Stimulated activated CD8-positive, alpha-beta memory T cell treated with anti-CD3 and anti-CD28 coated beads, Interleukin-15, amount 100 ng/mL, for 24 hours (primary cell): Measurements from ENCODE around the gene DCAF8L2.
"Not testable (repeated sequence)": the region's sequence is repeated elsewhere in the genome, so short reads cannot be mapped to it uniquely, and the experiment has no call there.

Experiments
- DNase-seq: peaks from one replicate; pipeline ENCODE4 v3.0.0-alpha.2; 2020; ENCODE audit warnings: low read depth

DCAF8L2 gene

DNA sequence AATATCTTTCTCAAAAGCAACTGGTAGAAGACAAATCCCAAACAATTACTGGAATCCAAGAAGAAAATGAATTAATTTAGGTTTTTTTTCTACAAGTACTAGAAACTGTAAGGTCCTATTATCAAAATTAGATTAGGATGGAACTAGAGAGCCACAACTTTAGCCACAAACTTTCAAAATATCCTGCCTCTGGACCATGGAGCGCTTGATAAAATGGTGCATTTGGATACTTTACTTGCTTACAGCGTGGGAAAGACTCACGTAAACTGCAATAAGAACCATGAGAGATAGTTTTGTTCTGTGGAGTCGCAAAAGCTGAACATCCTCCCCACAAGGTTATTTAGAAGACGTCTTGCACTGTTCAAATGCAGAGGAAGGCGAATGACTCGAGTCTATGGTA lies at the start of gene DCAF8L2:
DCAF8L2 (plus strand) TSS at position 301 of the 400 bp plus-strand sequence. CDS start 156,552 bp downstream, outside the sequence.
- no peak for DNase-seq

DNA sequence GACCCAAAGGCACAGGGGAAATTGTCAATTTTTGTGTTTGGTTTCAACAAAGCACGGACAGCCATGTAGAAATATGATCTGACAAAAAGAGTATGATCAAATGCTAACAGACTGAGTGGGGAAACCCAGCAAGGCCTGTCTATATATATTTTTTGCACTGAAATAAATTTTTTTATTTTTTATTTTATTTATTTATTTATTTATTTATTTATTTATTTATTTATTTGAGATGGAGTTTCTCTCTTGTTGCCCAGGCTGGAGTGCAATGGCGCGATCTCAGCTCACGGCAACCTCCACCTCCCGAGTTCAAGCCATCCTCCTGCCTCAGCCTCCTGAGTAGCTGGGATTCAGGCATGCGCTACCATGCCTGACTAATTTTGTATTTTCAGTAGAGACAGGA lies 49.0 kb upstream of the DCAF8L2 start:
- DNase-seq, result not testable (repeated sequence)

DNA sequence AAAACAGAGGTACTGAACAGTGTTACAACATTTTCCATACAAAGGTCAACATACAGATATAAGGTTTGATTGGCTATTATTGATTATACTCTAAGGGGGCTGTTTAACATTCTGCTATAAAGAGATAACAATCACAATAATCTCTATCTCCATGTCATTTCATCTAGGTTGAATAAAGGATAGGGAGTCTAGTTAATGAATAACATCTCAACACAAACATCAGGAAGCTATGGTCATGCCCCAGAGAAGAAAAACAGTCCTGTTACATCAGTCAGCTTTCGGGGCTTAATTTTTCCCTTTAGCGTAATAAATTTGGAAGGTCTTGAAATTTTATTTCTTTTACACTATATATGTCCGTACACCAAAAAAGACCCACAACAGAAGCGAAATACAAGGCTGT lies 41.5 kb upstream of the DCAF8L2 start:
- no peak for DNase-seq

DNA sequence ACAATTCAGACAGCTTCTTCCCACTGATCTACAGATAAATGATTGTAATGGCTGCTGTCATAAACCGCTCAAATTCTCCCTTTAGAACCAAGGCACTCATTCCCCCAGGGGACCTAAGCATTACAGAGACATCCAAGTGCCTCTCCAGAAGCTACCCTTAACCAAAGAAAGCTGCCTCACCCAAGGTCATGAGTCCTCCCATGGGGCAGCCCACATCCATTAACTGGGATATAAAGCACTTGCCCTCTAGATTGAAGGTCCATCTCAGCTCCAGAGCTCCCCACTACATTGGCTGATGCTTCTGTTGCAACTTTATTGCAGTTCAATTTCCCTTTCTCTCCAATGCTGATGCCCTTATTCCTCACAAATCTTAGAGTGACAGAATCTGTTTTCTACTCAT lies 40.5 kb upstream of the DCAF8L2 start:
- no peak for DNase-seq

DNA sequence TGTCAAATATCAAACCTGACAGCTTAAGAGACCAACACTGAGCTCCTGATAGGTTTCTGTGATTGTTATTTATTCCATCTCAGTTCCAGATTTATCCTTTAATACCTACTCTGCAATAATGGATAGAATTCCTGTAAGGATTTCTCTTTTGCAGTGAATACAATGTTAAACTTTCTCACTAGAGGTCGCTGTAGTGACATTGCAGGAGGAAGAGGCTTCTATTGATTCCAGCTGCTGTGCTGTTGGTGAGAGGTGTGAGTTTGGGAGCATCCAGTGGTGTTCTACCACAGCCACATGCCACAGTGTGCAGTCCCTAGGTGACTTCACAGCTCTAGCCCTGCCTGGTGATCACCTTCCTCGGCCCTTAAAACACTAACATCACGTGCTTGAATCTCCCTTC lies 34.6 kb upstream of the DCAF8L2 start:
- no peak for DNase-seq

DNA sequence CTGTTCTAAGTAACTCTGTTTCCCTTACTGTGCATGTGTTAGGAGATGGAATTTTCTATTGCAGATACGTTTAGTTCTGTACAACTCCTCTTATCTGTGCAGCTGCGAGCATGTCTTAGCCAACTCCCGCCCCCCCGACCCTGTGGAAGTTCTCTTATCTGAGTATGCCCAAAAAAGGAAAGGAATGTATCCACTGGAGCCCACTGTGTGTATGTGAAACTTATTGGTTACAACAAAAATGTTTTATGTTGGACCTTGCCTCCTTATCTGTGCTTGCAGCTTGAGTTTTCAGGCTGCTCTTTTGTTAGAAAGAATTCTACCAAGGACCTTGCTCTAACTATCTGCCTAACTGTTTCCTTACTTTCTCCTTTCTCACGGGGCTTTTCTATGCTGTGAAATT lies 24.2 kb upstream of the DCAF8L2 start:
- no peak for DNase-seq

DNA sequence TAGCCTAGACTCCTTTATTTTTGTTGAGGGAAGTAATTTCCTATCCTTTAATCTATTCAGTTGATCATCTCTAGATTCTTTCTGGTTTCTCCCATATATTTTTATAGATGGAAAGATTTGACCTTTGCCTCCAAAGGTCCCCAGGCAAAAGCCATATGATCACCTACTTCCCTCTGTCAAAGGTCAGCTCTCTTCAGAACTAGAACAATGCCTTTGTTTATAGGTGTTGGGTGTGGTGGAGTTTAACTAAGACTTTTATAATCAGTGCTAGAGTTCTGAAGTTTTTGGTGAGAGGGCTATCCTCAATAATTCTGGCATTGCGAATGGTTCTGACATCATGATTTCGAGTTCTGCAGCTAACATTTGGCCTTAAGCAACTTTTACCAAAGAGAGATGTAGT lies 19.0 kb upstream of the DCAF8L2 start:
- DNase-seq, result no peak

DNA sequence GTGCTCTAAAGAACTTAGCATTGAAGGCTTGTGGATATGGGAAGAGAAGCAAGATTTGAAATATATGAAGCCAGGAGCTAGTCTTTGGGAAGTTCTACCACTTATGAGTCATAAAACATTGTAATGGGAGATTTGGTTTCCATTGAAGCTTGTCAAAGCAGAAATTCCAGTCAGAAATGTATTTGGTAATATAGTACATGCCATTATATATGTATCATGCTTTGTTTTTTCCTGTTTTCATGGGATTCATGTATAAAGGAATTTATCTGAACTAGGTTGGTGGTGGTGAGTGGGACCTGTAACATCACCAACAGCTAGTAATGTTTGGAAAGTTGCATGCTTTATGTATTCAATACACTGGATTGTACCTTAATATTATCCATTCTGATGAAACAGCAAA lies 14.6 kb upstream of the DCAF8L2 start:
- DNase-seq, result no peak

DNA sequence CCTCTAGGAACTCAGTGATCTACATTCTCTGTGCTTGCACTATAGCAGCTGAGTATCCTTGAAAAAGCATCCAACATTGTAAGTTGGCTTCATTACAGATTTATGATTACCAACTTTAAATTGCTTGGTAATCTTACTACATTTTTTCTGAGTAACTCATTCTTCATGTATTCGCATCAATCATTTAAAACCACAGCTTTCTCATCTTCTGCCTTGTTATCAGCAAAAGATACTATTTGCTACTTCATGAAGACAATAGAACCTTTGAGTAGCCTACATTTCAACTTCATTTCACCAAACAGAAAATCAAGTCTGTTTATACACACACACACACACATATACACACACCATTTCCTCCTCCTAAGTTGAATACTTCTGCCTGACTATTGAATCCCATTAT lies 6.2 kb upstream of the DCAF8L2 start:
- DNase-seq, result no peak

DNA sequence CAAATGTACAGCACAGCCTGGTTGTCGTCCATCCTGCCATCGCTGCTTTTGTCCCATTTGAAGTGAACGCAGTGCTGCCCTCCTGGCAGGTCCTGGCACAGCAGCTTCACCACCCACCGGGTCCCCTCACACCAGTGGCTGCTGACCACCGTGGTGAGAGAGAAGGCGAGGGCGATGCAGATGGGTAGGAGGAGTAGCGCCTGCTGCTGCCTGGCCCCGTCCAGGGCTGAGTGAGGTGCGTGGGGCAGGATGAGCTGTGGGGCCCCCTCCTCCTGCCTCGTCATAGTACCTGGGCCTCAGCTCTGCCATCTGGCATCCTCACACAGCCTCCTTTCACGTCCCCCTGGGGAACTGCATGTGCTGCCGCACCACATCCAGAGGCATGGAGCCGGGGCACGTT lies 1.8 kb downstream of the DCAF8L2 start:
- DNase-seq, result no peak

DNA sequence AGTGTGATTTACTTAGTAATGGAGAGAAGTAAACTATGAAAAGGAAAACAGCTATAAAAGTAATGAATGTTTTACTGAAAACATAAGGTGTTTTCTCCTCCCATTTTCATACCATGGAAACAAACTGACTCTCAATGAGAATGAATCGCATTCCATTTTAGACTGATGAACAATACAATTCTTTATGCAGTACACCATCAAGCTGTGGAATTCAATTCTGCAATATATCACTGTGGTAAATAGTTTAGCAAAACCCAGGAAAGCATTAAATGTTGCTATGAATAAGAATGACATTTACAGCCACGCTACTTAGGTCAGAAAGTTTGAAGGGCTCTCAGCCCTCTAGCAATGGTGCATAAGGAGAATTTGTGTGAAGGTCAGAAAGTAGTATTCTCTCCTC lies 7.4 kb downstream of the DCAF8L2 start:
- no peak for DNase-seq

DNA sequence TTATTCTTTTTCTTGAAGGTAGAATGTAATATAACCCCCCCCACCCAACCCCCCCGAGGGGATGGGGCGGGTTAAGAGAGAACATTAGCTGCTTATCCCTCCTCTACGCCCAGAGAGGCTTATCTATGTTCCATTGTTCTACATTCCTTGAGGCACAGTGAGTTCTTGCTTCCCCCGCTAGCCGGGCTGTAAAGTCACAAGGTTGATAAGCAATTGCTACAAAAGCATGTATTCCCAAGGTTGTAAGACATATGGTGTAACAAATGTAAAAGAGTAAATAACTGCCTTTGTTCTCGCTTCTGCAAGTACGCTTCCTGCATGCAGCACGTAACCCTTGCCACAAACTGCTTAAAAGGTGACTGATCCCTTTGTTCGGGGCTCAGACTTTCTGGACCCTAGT lies 8.2 kb downstream of the DCAF8L2 start:
- no peak for DNase-seq

DNA sequence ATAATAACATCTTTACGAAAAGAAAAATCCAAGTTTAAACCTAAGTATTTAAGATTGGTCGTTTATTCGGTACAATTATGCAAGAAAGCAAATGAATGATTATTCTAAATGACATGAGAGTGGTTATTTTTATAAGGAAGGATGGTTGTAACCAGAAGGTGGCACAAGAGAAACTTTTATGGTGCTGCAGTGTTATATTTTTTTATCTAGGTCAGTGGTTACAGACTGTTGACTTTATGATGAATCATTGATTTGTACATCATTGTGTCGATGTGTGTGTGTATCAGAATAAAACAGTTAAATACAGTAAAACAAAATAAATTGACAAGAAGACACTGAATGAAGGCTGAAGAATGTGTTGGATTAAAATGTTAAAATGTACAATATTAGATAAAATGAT lies 9.8 kb downstream of the DCAF8L2 start:
- no peak for DNase-seq

DNA sequence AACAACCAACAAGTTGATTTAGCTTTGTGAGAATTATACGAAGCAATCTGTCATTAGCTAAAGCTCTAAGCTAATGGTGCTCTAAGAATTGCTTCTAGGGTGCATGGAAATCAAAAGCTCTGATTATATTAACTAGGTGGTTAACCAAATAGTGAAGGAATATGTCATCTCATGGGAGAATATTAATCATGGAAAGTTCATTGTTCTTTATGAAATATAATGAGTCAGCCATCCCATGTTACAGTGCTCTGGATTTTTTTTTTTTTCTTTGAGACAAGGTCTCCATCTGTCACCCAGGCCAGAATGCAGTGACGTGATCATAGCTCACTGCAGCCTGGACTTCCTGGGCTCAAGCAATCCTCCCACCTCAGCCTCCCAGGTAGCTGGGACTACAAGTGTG lies 10.5 kb downstream of the DCAF8L2 start:
- no peak for DNase-seq

DNA sequence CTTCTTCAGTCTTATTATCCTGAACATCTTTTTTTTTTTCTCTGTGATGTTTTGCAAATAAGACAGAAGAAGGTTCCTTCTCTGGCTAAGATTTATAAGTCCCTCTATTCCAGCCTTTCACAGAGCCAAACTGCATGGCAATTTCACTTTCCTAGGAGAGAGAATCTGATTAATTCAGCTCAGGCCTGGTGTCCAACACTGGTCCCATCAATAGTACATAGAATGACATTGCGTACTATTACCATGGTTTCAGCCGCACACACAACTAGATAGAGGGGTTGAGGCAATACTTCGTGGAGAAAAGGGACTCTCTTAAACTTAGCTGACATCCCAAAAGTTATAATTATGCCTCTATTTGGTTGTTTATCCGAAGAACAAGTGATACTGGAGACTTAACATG lies 18.5 kb downstream of the DCAF8L2 start:
- DNase-seq, result no peak

DNA sequence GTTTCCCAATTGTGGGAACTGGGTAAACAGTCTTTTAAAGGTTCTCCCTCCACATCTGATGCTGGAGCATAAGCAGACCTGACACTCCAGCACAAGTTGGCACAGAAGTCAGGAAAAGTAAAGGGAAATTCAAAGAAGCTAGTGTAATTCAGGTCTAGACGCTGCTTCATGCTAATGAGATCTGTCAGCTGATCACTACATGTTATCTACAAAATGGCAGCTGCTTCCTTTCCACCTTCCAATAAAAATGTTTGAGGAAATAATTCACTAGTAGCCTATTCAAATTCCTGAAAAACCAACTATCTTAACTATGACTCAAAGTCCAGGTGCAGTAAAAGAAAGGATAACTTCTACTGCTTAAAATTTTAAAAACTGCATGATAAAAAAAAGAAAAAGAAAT lies 29.3 kb downstream of the DCAF8L2 start:
- no peak for DNase-seq

DNA sequence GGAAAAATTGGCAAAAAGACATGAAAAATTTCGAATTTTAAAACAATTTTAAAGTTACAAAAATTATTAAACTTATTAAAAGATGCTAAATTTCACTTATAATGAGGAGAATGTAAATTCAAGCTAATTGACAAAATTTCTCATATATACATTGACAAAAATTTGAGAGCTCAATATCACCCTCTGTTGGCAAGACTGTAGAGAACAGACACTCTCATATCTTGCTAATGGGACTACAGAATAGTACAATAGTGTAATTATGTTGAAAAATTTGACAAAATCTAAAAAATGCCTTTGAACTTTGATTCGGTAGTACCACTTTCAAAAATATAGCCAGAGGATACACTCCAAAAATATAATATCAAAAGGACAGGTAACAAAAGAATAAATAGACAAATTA lies 29.8 kb downstream of the DCAF8L2 start:
- no peak for DNase-seq

DNA sequence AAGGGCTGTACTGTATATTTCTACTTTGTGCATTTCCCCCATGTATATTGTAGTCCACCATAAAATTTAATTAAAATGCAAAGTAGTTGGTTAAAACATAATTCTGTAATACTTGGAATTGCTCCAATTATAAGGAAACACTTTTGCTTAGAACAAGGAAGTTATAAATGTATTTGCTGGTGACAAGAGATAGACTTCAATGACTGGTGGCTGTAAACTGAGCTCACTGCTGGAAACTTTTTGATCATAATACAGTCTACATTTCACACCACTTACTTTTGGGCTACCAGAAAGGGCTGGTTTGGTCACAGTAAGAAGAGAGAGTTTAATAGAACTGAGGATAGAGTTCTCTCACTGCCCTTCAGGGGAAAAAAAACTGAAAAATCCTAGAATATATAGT lies 32.7 kb downstream of the DCAF8L2 start:
- no peak for DNase-seq

DNA sequence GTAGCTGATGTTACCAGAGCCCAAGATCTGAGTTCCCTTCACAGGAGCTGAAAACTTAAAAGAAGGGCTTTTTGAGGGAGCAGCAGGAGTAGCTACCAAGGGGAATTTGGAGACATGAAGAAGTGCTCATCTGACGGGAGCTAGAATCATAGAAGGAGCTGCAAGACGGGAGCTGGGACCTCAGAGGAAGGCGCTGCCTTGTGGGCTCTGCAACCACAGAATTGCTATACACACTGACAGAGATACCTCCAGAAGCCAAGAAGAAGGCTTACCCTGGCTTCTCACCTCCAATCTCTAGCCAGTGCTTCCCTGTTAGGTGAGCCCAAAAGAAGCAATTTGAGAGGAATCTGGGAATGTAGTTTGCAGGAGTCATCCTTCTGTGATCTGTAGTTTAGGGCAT lies 35.9 kb downstream of the DCAF8L2 start:
- DNase-seq, result no peak

DNA sequence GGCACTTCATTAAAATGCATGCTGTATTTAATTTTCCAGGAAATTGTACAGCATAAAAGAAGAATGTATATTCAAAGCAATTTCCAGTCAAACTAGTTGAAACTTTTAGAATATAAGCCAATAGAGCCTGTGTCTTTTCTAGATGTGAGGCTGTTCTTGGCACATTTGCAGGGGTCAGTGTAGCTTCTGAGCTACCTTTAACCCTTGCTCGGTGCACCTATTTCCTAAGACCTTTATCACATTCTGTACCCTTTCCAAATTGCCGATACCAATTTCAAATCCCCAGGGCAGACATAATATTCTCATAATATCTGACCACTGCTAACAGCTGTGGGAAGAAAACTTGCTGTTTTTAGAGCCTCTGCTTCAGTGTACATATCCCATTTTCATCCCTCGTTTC lies 43.2 kb downstream of the DCAF8L2 start:
- no peak for DNase-seq

DNA sequence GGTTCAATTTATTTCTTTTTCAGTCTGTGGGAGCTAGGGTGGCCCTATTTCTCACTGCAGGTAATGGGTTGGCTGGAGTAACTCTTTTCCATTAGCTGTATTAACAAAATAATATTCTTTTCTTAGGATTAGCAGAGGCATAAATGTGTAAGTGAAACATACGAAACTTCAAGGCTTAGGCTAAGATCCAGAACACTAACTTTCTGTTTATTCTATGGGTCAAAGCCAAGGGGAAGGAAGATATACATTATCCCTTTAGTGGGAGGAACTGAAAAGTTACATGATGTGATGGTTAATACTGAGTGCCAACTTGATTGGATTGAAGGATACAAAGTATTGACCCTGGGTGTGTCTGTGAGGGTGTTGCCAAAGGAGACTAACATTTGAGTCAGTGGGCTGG lies 66.4 kb downstream of the DCAF8L2 start:
- DNase-seq, result no peak

DNA sequence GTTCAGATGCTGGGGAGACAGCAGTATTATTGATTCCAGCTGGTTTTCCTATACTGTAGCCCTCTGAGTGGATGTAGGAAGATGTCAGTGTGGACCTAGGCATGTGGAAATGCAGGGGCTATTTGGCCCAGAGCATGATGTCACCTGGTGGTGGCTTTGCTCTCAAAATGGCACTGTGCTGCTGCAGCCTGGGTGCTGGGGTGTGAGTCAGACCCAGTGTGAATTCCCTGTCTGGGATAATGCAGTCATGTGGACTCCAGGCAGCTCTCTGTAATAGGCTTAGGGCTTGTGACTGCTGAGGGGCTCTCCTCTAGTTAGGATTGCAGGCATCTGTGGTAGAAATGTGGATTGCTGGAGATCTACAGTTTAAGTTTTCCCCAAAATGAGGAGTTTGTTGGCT lies 70.7 kb downstream of the DCAF8L2 start:
- no peak for DNase-seq

DNA sequence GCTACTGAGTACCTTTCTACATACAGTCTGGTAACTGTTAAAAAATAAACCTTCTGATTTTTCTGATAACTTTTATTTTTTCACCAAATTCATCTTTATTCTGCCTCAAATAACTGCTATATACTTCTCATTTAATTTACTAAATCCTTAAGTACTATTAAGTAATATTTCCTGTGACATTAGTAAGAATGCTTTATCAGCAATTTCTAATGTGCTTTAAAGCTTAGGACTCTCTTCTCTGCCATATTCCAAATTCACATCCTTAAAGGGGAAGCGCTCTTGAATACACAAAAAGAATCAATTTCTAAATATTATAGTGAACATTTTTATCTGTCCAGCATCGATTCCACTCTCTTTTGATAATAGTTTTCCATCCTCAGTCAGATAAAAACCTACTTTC lies 81.1 kb downstream of the DCAF8L2 start:
- DNase-seq, result no peak

DNA sequence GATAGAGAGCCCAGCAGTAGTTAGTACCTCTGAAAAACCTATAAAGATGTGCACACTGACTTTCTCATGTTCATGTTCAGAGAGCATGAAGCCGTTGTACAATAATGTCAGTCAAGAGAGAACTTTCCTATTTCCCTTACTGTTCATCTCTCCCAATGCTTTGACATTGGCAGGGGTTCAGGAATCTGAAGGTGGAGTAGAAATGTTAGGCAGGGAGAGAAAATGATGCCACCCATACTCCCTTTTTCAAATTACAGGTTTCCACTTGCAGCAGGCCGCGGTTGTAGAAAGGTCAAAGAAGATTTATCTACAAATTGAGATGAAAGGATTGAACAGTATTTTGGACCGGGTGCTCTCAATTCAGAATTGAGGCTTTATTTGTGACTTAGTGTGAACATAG lies 84.3 kb downstream of the DCAF8L2 start:
- DNase-seq, result no peak

DNA sequence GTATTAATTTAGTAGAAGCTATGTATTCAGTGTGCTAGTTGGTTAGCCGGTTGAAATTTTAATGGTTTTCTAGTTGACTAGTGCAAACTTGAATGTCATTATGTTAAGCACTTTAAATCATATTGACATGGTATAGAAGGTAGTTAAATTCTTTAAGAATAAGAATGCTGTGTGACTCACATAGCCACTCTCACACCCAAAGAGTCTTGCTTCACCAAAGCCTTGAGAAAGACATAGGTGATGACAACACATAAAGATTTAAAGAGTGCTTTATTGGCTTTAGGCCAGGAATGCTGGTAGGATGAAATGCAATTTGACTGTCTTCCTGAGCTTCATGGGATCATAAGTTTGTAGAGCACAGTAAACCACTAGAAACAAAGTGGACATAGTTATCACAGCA lies 85.3 kb downstream of the DCAF8L2 start:
- no peak for DNase-seq
